ENCODE data around the gene FAM117B.

The FAM117B gene

DNA sequence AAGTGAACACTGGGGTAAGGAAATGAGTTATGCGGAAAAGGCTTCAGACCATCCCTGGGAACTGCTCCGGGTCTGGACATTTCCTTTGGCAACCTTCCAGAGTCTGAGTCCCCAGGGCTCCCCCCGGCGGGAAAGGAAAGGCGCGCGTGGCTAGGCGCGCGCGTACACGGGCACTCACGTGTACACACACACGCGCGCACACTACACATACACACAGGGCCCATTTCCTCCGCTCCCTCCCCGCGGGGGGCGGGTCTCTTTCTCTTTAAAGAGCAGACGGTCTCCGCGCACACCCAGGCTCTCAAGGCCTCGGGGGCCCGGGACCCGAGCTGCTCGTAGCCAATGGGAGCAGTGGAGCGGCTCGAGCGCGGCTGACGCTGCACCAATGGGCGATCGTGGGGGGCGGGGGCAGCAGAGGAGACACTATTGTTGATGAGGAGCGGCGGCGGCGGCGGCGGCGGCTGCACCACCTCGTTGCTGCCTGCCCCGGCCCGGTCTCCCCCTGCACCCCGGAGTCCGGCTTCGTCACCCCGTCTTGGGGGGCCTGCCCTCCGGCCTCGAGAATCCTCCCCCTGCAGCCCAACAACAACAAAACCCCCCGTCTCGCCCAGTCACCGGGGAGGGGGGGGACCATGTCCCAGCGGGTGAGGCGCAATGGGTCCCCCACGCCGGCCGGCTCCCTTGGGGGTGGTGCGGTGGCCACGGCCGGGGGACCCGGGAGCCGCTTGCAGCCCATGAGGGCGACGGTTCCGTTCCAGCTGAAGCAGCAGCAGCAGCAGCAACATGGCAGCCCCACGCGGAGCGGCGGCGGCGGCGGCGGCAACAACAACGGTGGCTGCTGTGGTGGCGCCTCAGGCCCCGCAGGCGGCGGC lies at the start of gene FAM117B:
TSS of gene FAM117B (plus strand) at position 414 of the 872 bp plus-strand sequence. CDS start at position 633, 219 bp downstream.
- DNase-seq, result peak; percentile 99

GRCh38 chr2:202588647-202589581 lies 45.9 kb upstream of the FAM117B start:
- peak; percentile 89 for DNase-seq

DNA sequence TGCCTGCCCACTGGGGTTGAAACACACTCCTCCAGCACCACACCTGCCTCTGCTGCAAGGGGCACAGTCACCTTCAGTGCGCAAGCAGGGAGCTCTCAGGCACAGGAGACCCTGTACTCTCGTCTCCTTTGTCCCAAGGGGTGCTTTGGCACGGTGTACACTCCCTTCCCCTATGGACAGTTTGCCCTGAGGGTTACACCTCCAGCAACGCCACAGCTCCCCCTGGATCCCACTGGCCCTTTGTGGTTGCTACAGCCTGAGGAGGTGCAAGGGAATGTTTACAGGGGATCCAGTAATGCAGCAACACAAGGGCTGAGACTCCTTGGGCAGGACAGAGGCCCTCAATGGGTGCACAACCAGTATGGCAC lies 45.2 kb upstream of the FAM117B start:
- DNase-seq, result no peak

- no peak for DNase-seq
Observed at GRCh38 chr2:202592566-202592965, 42.2 kb upstream of the FAM117B start.

- no peak for DNase-seq
Observed at GRCh38 chr2:202599105-202599504, 35.7 kb upstream of the FAM117B start.

DNA sequence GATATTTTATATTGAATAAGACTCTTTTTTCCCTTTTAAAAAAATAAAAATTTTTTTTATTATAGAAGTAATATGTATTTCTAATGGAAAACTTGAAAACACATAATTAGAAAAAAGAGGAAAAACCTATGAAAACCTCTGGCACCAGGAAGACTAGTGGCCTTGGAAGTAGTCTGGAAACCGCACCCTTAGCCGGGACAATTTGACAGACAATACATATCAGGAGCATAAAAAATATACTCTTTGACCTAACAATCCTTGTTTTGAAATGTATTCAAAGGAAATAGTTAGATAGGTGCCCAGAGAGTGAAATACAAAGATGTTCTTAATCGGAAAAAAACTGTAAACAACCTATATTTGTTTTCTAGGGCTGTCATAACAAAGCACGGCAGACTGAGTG lies 34.9 kb upstream of the FAM117B start:
- DNase-seq, result no peak

DNA sequence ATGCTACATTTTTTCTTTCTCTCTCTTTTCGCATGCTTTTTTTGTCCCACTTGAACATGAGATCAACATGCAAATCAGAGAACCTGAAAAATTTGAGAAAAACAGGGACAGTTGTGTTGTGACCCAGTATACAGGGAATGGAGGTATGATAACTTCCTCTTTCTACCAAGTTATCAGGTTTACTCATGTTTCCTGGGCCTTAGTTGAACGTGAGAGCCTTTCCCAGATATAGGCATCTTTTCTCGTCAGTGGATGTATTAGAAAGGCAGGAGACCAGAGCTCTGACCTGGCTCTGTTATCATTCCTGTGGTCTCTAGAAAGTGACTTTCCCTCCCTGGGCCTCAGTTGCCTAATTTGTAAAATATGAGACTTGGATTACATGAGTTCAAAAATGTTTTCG lies 30.1 kb upstream of the FAM117B start:
- no peak for DNase-seq

GRCh38 chr2:202605174-202605573 lies 29.6 kb upstream of the FAM117B start:
- no peak for DNase-seq

- no peak for DNase-seq
Observed at GRCh38 chr2:202608142-202608852, 26.5 kb upstream of the FAM117B start.

- DNase-seq, result no peak
Observed at GRCh38 chr2:202609381-202610145, 25.2 kb upstream of the FAM117B start.

DNA sequence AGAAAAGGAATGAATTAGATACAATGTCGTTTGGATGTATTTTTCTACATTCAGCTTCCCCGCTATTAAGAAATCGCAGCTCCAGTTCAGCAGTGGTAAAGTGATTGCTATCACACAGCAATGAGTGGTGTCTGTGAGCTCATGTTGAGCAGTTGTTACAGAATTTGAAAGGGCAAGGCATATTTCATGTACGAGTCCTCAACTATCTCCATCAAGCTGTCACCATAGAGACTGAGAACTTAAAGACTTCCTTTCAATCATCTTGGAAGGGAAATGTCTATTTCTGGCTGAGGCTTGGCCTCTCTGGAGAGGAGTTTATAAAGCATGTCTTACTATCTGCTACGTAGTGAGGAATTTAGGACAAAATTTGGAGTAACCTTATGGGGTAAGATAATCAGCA lies 24.4 kb upstream of the FAM117B start:
- DNase-seq, result no peak

DNA sequence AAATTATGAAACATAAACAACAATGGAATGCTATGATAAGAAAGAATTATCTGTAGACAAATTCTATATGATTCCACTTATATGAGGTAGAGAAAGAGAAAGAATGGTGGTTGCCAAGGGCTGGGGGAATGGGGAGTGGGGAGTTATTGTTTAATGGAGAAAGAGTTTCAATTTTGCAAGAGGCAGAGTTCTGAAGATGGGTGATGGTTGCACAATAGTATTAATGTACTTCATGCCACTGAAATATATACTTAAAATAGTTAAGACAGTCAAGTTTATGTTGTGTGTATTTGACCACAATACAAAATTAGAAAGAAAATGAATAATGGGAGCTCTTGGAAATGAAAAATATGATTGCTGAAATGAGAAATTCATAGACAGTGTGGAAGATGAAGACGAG lies 22.6 kb upstream of the FAM117B start:
- no peak for DNase-seq

DNA sequence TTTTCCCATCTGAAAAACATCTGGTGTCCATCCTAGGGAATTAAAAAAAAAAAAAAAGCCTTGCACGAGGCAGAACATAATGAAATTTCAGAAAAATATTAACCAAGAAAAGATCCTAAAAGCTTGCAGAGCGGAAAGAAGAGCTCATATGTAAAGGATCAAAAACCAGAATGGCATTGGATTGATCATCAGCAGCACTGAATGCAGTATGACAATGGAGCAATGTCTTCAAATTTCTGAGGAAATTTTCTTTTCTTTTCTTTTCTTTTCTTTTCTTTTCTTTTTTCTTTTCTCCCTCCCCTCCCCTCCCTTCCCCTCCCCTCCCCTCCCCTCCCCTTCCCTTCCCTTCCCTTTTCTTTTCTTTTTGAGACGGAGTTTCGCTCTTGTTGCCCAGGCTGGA lies 21.3 kb upstream of the FAM117B start:
- no peak for DNase-seq

DNA sequence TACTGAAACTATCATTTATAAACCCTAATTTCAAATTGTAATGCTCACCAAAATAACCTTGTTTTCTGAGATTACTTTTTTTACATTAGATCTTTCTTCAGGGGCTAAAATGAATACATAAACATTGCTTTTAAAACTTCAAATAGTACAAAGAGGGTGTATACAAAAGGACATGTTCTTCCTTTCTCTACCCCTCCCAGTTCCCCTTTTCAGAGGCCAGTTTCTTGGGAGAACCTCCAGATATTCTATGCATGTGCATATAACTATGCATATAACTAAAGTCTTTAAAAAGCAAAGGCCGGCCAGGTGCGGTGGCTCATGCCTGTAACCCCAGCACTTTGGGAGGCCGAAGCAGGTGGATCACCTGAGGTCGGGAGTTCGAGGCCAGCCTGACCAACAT lies 10.6 kb upstream of the FAM117B start:
- DNase-seq, result no peak

DNA sequence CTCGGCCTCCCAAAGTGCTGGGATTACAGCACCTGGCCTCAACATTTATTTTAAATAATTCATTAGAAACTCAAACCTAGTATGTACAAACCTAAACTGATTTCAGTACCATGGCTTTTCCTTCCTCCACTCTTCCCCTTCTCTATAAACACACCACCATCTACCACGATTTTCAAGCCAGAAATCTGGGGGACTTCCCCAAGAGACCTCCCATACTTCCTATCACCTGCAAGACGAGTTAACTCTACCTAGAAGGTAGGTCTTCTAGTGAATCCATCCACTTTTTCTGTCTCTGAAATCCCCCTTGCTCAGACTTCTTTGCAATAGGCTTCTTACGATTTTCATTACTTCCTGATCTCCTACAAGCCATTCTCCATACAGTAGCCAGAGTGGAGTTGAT lies 7.7 kb upstream of the FAM117B start:
- no peak for DNase-seq

DNA sequence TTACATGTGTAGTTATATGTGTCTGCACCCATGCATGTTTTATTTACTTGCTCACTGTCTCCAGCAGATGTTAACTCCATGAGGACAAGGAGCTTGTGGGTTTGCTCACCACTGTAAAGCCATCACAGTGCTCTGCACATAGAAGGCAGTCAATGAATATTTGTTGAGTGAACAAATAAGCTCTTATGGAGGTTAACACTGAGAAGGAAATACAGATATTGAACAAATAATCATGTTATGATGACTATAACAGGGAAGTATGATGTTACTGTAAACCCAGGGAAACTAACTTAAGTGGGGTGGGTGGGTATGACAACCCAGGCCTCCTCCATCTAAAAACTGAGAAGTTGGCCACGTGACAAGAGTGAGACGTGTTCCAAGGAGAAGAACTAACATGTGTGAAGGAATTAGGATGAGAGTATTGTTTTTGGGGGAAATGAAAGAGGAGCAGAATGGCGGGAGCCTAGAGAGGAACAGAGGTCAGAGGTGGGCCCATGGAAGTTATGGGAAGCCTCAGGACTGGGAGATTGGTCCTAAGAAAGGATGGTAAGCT lies 6.0 kb upstream of the FAM117B start:
- DNase-seq, result no peak

DNA sequence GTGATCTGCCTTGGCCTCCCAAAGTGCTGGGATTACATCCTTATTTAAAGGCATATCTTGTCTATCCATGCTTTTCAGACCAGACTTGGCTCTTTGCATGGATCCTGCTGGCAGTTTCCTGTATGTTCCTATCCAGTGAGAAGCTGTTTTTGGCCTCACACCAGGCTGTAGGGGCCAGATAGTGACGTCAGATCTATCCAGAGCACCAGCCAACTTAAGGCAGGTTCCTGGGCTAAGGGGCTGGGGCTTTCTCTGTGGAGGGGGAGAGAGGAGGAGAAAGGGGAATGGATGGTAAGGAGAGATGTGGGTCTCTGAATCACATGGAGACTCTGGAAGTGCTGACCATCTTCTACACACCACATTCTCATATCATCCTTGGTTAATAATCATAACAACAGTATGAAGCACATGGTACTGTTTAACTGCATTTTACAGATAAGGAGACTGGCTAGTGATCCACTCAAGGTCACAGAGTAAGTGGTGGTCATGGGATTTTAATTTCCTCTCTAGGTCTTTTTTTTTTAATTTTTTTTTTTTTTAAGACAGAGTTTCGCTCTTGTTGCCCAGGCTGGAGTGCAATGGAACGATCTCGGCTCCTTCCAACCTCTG lies 2.0 kb upstream of the FAM117B start:
- no peak for DNase-seq

DNA sequence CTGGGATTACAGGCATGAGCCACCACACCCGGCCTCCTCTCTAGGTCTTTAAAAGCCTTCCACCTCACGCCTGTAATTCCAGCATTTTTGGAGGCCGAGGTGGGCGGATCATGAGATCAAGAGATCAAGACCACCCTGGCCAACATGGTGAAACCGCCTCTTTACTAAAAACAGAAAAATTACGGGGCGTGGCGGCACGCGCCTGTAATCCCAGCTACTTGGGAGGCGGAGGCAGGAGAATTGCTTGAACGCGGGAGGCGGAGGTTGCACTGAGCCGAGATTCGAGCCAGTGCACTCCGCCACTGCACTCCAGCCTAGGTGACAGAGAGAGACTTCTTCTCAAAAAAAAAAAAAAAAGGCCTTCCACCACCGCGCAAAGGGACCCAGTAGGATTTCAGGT lies 1.3 kb upstream of the FAM117B start:
- DNase-seq, result no peak

DNA sequence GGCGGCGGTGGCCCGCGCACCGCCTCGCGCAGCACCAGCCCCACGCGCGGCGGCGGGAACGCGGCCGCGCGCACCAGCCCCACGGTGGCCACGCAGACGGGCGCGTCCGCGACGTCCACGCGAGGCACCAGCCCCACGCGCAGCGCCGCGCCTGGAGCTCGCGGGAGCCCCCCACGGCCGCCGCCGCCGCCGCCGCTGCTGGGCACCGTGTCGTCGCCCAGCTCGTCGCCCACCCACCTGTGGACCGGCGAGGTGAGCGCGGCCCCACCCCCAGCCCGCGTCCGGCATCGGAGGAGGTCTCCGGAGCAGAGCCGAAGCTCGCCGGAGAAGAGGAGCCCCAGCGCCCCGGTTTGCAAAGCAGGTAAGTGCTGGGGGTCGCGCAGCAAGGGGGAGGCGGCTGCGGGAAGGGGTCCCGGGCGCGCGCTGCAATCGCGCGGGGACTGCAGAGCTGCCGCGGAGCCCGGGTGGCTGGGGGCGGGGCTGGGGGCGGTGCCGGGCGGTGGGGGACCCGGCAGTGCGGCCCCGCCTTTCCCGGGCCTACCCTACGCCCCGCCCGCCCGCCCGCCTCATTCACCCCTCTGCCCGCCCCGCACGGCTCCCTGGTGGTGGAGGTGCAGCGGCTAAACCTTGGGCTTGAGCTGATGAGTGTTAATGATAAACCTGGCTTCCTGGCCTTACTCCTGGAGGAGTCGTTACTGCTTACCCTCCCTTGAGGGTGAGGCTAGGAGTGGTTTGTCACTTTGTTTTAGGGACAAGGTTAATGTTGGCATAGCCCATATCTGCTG lies 851 bp downstream of the FAM117B start:
- peak; percentile 96 for DNase-seq

DNA sequence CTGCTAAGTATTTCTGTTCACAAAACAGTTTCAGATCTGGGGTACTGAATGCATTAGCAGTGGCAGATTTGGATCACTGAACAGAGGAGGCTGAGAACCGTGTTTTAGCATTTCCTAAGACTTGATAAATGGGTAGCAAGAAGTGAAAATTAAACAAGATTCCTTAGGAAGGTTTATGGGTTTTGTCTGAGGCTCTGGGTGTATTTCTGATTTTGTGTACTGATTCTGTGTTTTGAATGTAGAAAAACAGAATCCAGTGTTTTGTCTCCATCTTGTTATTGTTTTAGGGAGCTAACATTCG lies 1.4 kb downstream of the FAM117B start:
- DNase-seq, result no peak

- DNase-seq, result no peak
Observed at GRCh38 chr2:202638721-202639120, 4.0 kb downstream of the FAM117B start.

Measured in DMS53 (cell line).